AG09319 (cell line): ENCODE data around the gene LPP.

ENCODE experiments used
- DNase-seq: peaks from one replicate; pipeline ENCODE4 v3.0.0-alpha.2; 2010; ENCODE audit warnings: low read depth; ENCODE audit errors: extremely low read depth
- CTCF ChIP-seq: IDR thresholded peaks from 2 replicates; pipeline ENCODE4 v1.5.1; 2011; ENCODE audit warnings: low read depth, mild to moderate bottlenecking, inconsistent platforms, low read length, moderate library complexity

Gene LPP

GRCh38 chr3:188839187-188839695 is 685.3 kb downstream of the LPP start:
- DNase-seq = no peak
- TF ChIP-seq CTCF = no peak

GRCh38 chr3:188840290-188840689 is 686.3 kb downstream of the LPP start:
- TF ChIP-seq CTCF = no peak
- no peak for DNase-seq

- TF ChIP-seq CTCF = no peak
Measured at GRCh38 chr3:188841906-188842305, 687.9 kb downstream of the LPP start.

GRCh38 chr3:188842639-188843038 is 688.7 kb downstream of the LPP start:
- no peak for DNase-seq
- no peak for TF ChIP-seq CTCF

More at GRCh38 chr3:188841906-188842305, 687.9 kb downstream of the LPP start:
- DNase-seq = no peak

GRCh38 chr3:188844096-188844495 is 690.1 kb downstream of the LPP start:
- no peak for DNase-seq
- TF ChIP-seq CTCF = no peak

- DNase-seq = no peak
- no peak for TF ChIP-seq CTCF
Measured at GRCh38 chr3:188845514-188845913, 691.6 kb downstream of the LPP start.

GRCh38 chr3:188848947-188849346 is 695.0 kb downstream of the LPP start:
- no peak for DNase-seq
- no peak for TF ChIP-seq CTCF
